Measurements from ENCODE around the gene PDXP.
"Not testable (repeated sequence)": the region's sequence is repeated elsewhere in the genome, so short reads cannot be mapped to it uniquely, and the experiment has no call there.

PDXP gene, protein sequence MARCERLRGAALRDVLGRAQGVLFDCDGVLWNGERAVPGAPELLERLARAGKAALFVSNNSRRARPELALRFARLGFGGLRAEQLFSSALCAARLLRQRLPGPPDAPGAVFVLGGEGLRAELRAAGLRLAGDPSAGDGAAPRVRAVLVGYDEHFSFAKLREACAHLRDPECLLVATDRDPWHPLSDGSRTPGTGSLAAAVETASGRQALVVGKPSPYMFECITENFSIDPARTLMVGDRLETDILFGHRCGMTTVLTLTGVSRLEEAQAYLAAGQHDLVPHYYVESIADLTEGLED

GRCh38 chr22:37658133-37659065 lies at the start of gene PDXP:
Gene PDXP, plus strand, starts transcription at chr22:37658723. Its CDS starts 60 bp downstream, at chr22:37658783.
- DNase-seq: peak; percentile 100

DNA sequence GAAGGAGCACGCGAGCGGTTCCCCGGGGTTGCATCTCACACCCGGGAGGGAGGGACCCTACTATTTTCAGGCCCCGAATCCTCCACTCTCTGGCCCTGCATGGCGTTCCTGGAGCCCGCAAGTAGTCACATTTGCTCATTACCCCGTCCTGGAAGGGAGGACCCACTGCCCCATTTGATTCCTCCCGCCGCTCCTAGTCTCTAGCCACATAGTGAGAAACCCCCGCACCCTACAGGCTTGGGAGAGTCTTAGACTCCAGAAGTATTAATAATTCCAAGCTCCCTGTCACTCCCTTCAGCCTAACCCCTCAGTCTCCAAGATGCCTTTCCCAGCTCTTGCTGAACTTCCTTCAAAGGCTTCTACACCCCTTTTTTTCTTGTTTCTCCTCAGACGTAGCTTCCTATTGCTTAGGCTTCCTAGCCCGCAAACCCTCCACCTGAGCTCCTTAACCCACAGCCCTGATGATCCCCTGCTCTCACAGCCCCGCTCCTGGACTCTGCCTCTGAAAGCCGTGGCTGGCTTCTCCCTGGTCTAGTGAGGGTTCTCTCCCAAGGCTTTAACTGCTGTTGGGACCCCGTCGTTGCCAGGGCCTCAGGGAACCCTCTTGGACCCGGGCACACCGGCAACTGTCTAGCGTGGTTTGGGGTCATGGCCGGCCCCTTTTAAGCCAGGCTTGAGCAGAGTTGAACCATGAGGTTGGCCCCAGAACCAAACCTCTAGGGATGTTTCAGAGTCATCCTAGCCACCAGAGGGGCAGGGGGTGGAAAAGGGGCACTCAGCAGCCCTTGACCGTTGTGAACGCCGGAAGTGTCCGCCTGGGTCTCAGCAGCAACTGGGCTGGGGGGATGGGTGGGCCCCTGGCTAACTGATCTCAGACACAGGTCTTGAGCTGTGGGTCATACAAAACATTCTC lies 49.0 kb upstream of the PDXP start:
- no peak for DNase-seq

- not testable (repeated sequence) for DNase-seq
Observed at GRCh38 chr22:37610153-37610475, 48.4 kb upstream of the PDXP start.

- DNase-seq: no peak
Observed at GRCh38 chr22:37610480-37611129, 47.9 kb upstream of the PDXP start.

GRCh38 chr22:37611207-37611606 lies 47.3 kb upstream of the PDXP start:
- no peak for DNase-seq

- no peak for DNase-seq
Observed at GRCh38 chr22:37616201-37617083, 42.1 kb upstream of the PDXP start.

GRCh38 chr22:37617431-37617830 lies 41.1 kb upstream of the PDXP start:
- DNase-seq: no peak

- DNase-seq: no peak
Observed at GRCh38 chr22:37618072-37618656, 40.4 kb upstream of the PDXP start.

DNA sequence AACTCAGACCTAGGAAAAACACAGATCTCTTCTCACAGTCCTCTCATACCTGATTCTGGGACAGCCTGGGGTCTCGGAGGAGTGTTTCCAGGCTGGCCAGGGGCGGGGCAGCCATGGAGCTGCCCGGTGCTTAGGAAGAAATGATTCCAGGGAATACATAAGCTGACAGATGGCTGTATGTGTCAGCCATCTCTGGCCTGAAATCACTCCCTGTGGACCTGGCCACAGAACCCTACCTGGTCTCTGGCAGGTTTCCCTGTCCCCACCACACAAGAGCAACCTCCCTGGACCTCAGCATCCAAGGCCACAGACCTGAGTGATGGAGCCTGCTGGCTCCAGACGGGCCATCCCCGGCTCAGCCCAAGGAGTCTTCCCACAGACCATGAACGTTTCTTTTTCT lies 39.8 kb upstream of the PDXP start:
- DNase-seq: no peak

GRCh38 chr22:37619991-37620390 lies 38.5 kb upstream of the PDXP start:
- DNase-seq: no peak

- no peak for DNase-seq
Observed at GRCh38 chr22:37621352-37621860, 37.1 kb upstream of the PDXP start.

GRCh38 chr22:37623075-37624016 lies 35.2 kb upstream of the PDXP start:
- DNase-seq: peak; percentile 80

- no peak for DNase-seq
Observed at GRCh38 chr22:37624017-37624365, 34.5 kb upstream of the PDXP start.

DNA sequence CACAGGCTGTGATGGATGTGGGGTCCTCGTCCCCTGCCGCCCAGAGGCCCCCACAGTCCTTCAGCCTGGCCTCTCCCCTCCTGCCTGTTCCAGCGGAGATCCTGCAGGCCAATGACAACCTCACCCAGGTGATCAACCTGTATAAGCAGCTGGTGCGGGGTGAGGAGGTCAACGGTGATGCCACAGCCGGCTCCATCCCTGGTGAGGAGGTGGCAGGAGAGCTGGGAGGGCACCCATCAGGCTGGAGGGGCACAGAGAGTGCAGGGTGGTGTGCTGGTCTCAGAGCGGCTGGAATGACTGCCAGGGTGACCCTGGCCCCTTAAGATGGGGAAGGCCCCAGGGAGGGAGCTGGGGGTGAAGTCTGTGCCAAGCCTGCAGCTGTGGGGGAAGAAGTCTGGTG lies 33.6 kb upstream of the PDXP start:
- DNase-seq: no peak

GRCh38 chr22:37625737-37626136 lies 32.8 kb upstream of the PDXP start:
- DNase-seq: no peak

DNA sequence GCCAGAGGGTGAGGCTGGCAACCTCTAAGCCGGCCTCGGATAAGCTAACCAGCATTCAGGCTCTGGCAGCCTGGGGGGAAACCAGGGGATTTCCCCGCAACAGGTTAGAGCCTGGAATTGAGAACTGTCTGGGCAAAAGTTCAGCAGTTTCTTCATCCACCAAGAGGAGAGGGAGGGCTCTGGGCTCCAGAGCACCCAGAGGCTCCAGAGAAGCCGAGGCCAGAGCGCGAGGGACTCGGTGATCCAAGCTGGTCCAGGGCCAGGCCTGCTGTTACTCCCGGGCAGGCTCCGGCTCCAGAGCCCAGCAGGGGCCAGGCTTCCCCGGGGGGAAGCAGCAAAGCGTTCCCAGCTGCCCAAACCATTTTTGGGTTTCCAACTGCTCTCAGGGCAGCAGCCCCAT lies 32.4 kb upstream of the PDXP start:
- no peak for DNase-seq

DNA sequence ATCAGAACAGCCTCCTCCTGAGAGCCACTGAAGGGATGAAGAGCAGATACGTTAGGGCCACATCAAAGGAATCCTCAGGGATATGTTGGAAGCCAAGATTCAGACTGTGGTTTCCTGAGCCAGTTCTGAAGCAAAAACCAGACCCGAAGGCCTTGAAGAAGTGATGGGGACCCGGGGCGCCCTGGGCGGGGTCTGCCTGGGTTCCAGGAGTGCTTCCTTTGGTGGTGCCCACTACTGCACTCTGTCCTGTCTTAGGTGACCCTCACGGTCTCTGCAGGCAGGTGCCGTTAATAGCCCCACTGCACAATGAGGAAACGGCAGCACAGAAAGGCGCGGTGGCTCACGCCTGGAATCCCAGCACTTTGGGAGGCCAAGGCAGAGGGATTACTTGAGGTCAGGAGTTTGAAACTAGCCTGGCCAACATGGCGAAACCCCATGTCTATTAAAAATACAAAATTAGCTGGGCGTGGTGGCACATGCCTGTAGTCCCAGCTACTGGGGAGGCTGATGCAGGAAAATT lies 31.9 kb upstream of the PDXP start:
- DNase-seq: no peak

DNA sequence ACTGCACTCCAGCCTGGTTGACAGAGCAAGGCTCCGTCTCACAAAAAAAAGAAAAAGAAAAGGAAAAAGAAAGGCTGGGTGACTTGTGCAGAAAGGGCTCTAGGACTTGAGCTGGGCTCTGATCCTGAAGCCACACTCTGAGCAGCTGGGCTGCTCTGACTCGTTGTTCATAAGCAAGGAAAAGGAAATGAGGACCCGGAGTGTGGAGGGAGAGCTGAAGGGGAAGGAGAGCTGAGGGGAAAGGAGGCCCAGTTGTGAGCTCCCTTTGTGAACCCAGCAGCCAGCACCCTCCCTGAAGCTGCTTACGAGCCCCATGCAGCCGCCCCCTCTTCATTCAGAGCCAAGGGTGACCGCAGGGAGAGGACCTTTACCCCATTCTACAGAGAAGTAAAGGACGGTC lies 31.4 kb upstream of the PDXP start:
- DNase-seq: no peak

DNA sequence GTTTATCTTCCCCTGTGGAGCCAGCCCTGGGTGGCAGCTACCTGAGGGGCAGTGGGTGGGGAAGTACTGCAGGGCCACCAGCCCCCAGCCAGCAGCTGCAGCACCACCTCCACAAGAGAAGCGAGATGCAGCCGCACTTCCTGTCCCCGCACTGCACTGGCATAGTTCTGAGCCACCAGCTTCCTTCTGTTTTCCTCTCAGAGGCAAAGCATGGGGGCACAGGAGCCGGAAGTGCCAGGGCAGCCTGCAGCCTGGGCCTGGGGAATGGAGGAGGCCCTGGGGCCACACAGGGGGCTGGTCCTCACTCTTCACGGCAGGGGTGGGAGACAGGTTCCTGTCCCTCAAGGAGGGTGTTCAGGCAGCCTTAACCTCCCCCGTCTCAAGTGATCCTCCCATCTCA lies 31.0 kb upstream of the PDXP start:
- DNase-seq: no peak

DNA sequence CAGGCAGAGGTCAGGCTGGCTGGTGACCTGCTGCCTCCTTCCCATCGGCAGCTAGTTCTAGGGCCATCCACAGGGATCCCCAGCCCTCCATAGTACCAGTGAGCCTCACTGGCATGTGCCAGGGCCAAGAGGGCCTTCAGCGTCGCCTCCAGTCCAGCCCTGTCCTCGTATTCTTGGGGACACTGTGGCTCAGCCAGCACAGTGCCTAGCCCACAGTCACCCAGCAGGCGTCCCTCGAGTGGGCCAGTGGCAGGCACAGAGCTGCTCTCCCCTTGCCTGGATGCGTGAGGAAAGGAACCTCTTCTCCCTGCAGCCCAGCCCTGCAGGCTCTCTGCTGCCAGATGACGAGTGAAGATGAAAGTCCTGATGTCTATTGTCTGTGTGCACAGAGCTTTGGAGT lies 29.7 kb upstream of the PDXP start:
- no peak for DNase-seq
